ENCODE results near the gene MBD3L4. TPM values are rescaled to one million over a fixed set of nuclear protein-coding genes. Genes with fewer than 3 reads are reported as not detected.
"Not testable (repeated sequence)": the region's sequence is repeated elsewhere in the genome, so short reads cannot be mapped to it uniquely, and the experiment has no call there.

The MBD3L4 gene
- total RNA-seq: not detected in 2 replicates
- not detected in 2 replicates for polyA plus RNA-seq
- not detected in 2 replicates for polyA plus RNA-seq (2012)
- not detected in 2 replicates for polyA minus RNA-seq (ENCODE audit: low replicate concordance)

DNA sequence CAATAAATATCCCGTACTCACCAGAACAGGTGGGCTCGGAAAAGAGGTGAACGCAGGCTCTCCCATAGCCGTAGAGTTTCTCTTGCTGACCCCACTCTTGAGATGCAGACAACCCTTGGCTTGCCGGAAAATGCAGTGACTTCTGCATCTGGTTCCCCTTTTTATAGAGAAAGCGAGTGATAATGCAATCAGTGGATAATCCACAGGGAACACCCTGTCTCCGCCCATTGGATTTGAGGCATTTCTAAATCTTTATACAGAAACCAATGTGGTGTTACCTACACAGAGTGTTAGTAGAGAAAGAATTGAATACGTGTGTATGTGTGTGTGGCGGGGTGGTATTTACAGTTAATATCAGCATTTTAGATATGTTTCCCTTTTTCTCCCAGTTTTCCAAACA lies at the start of gene MBD3L4:
Gene MBD3L4, minus strand, starts transcription at position 101 of the 400 bp plus-strand sequence. Its CDS starts 35 bp downstream, at position 66.
- not testable (repeated sequence) for H3K27me3 ChIP-seq (ENCODE audit: control insufficient read depth, insufficient read depth, low read length); H3K79me2 ChIP-seq (ENCODE audit: control insufficient read depth, insufficient read depth, low read length); H3K36me3 ChIP-seq (ENCODE audit: control insufficient read depth, insufficient read depth, low read length); DNase-seq (ENCODE audit: low read depth in 2 of 2); H3K4me1 ChIP-seq (ENCODE audit: control insufficient read depth, extremely low read depth, insufficient read depth, low read length); H3K9me3 ChIP-seq (ENCODE audit: control insufficient read depth, insufficient read depth, low read depth, low read length); H3K4me3 ChIP-seq (replicated peaks in 1 of 4; ENCODE audit: control extremely low read depth in 1 of 4, insufficient read depth in 1 of 4, low read depth in 3 of 4, low read length in 4 of 4); H4K20me1 ChIP-seq (ENCODE audit: control insufficient read depth, extremely low read depth, insufficient read depth, low read length); H3K4me2 ChIP-seq (ENCODE audit: extremely low read depth, insufficient read depth, low read length); H3K9ac ChIP-seq (ENCODE audit: insufficient read depth, low read length); H3K27ac ChIP-seq (ENCODE audit: insufficient read depth, low read length); H2AFZ ChIP-seq (ENCODE audit: low read length)

GRCh38 chr19:7088999-7089398 lies 49.0 kb upstream of the MBD3L4 start:
- no peaks in the 10 kb centered on the region for H3K79me2 ChIP-seq (ENCODE audit: control insufficient read depth, insufficient read depth, low read length)
- H2AFZ ChIP-seq (ENCODE audit: low read length): no peak overlapping the region
- no peak for DNase-seq (ENCODE audit: low read depth in 2 of 2)
- H4K20me1 ChIP-seq (ENCODE audit: control insufficient read depth, extremely low read depth, insufficient read depth, low read length): no peaks in the 10 kb centered on the region
- no peak overlapping the region for H3K9ac ChIP-seq (ENCODE audit: insufficient read depth, low read length)
- no peak overlapping the region for H3K4me3 ChIP-seq (replicated peaks in 1 of 4; ENCODE audit: control extremely low read depth in 1 of 4, insufficient read depth in 1 of 4, low read depth in 3 of 4, low read length in 4 of 4)
- peaks cover 1% of the 10 kb centered on the region for H3K36me3 ChIP-seq (ENCODE audit: control insufficient read depth, insufficient read depth, low read length)
- no peaks in the 10 kb centered on the region for H3K27me3 ChIP-seq (ENCODE audit: control insufficient read depth, insufficient read depth, low read length)
- H3K27ac ChIP-seq (ENCODE audit: insufficient read depth, low read length): no peak overlapping the region
- peaks cover 1% of the 10 kb centered on the region for H3K9me3 ChIP-seq (ENCODE audit: control insufficient read depth, insufficient read depth, low read depth, low read length)
- no peak overlapping the region for H3K4me2 ChIP-seq (ENCODE audit: extremely low read depth, insufficient read depth, low read length)
- TF ChIP-seq EZH2 (IDR thresholded peaks at IDR 0.05; ENCODE audit: low read length, missing control alignments): no peak
- TF ChIP-seq, protein P1, sequence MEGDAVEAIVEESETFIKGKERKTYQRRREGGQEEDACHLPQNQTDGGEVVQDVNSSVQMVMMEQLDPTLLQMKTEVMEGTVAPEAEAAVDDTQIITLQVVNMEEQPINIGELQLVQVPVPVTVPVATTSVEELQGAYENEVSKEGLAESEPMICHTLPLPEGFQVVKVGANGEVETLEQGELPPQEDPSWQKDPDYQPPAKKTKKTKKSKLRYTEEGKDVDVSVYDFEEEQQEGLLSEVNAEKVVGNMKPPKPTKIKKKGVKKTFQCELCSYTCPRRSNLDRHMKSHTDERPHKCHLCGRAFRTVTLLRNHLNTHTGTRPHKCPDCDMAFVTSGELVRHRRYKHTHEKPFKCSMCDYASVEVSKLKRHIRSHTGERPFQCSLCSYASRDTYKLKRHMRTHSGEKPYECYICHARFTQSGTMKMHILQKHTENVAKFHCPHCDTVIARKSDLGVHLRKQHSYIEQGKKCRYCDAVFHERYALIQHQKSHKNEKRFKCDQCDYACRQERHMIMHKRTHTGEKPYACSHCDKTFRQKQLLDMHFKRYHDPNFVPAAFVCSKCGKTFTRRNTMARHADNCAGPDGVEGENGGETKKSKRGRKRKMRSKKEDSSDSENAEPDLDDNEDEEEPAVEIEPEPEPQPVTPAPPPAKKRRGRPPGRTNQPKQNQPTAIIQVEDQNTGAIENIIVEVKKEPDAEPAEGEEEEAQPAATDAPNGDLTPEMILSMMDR (conservative IDR thresholded peaks at IDR 0.05 in 1 of 2, IDR thresholded peaks at IDR 0.05 in 1 of 2; ENCODE audit: low read depth in 1 of 2, low read length in 2 of 2): no peak
- H3K4me1 ChIP-seq (ENCODE audit: control insufficient read depth, extremely low read depth, insufficient read depth, low read length): no peaks in the 10 kb centered on the region

DNA sequence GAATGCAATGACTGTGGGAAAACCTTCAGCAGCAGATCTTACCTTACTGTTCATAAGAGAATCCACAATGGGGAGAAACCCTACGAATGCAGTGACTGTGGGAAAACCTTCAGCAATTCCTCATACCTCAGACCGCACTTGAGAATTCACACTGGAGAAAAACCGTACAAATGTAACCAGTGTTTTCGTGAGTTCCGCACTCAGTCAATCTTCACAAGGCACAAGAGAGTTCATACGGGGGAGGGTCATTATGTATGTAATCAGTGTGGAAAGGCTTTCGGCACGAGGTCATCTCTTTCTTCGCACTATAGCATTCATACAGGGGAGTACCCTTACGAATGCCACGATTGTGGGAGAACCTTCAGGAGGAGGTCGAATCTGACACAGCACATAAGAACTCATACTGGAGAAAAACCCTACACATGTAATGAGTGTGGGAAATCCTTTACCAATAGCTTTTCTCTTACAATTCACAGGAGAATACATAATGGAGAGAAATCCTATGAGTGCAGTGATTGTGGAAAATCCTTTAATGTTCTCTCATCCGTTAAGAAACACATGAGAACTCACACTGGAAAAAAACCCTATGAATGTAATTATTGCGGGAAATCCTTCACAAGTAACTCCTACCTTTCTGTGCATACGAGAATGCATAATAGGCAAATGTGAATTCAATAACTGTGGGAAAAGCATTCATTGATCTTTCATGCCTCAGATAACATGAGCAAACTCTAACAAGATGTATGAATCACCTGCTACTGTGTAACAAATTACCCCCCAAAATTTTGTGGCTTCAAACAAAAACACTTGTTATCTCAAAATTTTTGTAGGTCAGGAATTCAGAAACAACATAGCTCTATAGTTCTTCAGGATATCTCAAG lies 43.3 kb upstream of the MBD3L4 start:
- Histone ChIP-seq H3K9me3 (ENCODE audit: control insufficient read depth, insufficient read depth, low read depth, low read length) (peaks cover 26% of the 10 kb centered on the region), H3K27me3 (ENCODE audit: control insufficient read depth, insufficient read depth, low read length) (no peaks in the 10 kb centered on the region), H3K4me1 (ENCODE audit: control insufficient read depth, extremely low read depth, insufficient read depth, low read length) (no peaks in the 10 kb centered on the region), H3K79me2 (ENCODE audit: control insufficient read depth, insufficient read depth, low read length) (no peaks in the 10 kb centered on the region), H3K9ac (ENCODE audit: insufficient read depth, low read length) (no peak overlapping the region), H3K4me3 (replicated peaks in 1 of 4; ENCODE audit: control extremely low read depth in 1 of 4, insufficient read depth in 1 of 4, low read depth in 3 of 4, low read length in 4 of 4) (no peak overlapping the region), H2AFZ (ENCODE audit: low read length) (no peak overlapping the region), H3K4me2 (ENCODE audit: extremely low read depth, insufficient read depth, low read length) (no peak overlapping the region), H4K20me1 (ENCODE audit: control insufficient read depth, extremely low read depth, insufficient read depth, low read length) (no peaks in the 10 kb centered on the region), H3K36me3 (ENCODE audit: control insufficient read depth, insufficient read depth, low read length) (peaks cover 28% of the 10 kb centered on the region), H3K27ac (ENCODE audit: insufficient read depth, low read length) (no peak overlapping the region)
- TF ChIP-seq EZH2 (IDR thresholded peaks at IDR 0.05; ENCODE audit: low read length, missing control alignments): no peak
- TF ChIP-seq, protein P1 (conservative IDR thresholded peaks at IDR 0.05 in 1 of 2, IDR thresholded peaks at IDR 0.05 in 1 of 2; ENCODE audit: low read depth in 1 of 2, low read length in 2 of 2): no peak
- peak; percentile 39 to 64 for DNase-seq (ENCODE audit: low read depth in 2 of 2)

Measured in fibroblast of lung (primary cell).